Brain microvascular endothelial cell (primary cell): Measurements from ENCODE around the gene PPT2.
A peak's percentile ranks its signal among the peaks of the same experiment; 100 is the strongest.
"Not testable (repeated sequence)": the region's sequence is repeated elsewhere in the genome, so short reads cannot be mapped to it uniquely, and the experiment has no call there.

Experiments
- DNase-seq: peaks from one replicate; pipeline ENCODE4 v3.0.0-alpha.2; 2020
- H3K27ac ChIP-seq: fragments of 250-450 bp; sonication (Bioruptor Pico); 2 replicates; pipeline ENCODE4 v1.5.1; 2020; ENCODE audit warnings: mild to moderate bottlenecking, moderate library complexity
- H3K27me3 ChIP-seq: fragments of 250-450 bp; sonication (Bioruptor Pico); replicated peaks from 2 replicates; pipeline ENCODE4 v1.5.1; 2020; ENCODE audit warnings: mild to moderate bottlenecking
- H3K36me3 ChIP-seq: fragments of 250-450 bp; sonication (Bioruptor Pico); replicated peaks from 2 replicates; pipeline ENCODE4 v1.5.1; 2020; ENCODE audit warnings: mild to moderate bottlenecking
- H3K4me3 ChIP-seq: 2 replicates; pipeline ENCODE4 v1.5.1; 2011; ENCODE audit warnings: low read depth, mild to moderate bottlenecking, control low read depth, low read length, moderate library complexity
- CTCF ChIP-seq: IDR thresholded peaks from 2 replicates; pipeline ENCODE4 v1.5.1; 2011; ENCODE audit warnings: low read depth, mild to moderate bottlenecking, moderate library complexity, low read length, control low read depth, inconsistent platforms; ENCODE audit errors: missing control alignments
- in situ Hi-C: cut with HindIII; loops from 2 replicates; pipeline ENCODE4 v1.10.0; 2017; ENCODE audit warnings: low sequenced_read_pairs, low pct_ligation_motif_present

PPT2 gene

DNA sequence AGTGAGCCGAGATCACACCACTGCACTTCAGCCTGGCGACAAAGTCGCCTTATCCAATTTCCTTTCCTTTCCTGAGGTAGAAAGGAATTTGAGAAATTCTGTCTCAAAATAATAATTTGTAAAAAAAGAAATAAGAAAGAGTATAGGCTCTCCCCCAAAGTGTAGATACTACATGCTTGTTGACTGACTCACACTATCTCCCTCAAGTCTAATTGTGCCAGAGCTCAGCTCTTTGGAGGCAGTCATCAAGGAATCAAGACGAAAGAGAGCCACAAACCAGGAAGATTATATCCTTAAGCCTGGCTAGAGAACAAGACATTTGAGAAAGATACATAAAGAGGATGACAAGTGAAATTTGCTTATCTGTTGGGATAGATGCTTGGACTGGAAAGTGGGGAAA lies 20.2 kb upstream of the PPT2 start:
- DNase-seq: peak; percentile 25
- H3K27me3 ChIP-seq: no peaks in the 10 kb centered on the region
- no peak for TF ChIP-seq CTCF
- in situ Hi-C loops: no loop called here
- H3K27ac ChIP-seq: no peak overlapping the region
- no peaks in the 10 kb centered on the region for H3K36me3 ChIP-seq
- H3K4me3 ChIP-seq: no peak overlapping the region

- no peak for TF ChIP-seq CTCF
- Histone ChIP-seq H3K27me3 (no peaks in the 10 kb centered on the region), H3K4me3 (no peak overlapping the region), H3K27ac (no peak overlapping the region), H3K36me3 (no peaks in the 10 kb centered on the region)
- no peak for DNase-seq
- in situ Hi-C loops: no loop called here
Observed at GRCh38 chr6:32137454-32137853, 16.5 kb upstream of the PPT2 start.

DNA sequence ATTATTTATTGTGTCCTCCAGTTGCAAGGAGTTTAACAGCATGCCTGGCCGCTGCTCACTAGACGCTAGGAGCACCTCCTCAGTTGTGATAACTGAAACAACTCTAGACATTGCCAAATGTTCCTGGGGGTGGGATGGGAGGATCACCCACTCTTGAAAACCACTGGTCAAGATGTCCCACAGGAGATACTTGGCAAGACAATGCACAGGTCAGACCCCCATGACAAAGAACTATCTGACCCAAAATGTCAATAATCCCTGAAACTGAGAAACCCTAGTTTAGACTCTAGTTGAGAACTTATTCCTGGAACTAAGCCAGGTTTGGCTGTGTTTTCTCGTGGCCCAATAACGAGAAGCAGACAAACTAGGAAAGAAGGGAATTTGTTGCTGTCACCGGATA lies 14.4 kb upstream of the PPT2 start:
- Histone ChIP-seq H3K27me3 (no peaks in the 10 kb centered on the region), H3K27ac (no peak overlapping the region), H3K36me3 (no peaks in the 10 kb centered on the region), H3K4me3 (no peak overlapping the region)
- DNase-seq: no peak
- in situ Hi-C loops: no loop called here
- TF ChIP-seq CTCF: no peak

DNA sequence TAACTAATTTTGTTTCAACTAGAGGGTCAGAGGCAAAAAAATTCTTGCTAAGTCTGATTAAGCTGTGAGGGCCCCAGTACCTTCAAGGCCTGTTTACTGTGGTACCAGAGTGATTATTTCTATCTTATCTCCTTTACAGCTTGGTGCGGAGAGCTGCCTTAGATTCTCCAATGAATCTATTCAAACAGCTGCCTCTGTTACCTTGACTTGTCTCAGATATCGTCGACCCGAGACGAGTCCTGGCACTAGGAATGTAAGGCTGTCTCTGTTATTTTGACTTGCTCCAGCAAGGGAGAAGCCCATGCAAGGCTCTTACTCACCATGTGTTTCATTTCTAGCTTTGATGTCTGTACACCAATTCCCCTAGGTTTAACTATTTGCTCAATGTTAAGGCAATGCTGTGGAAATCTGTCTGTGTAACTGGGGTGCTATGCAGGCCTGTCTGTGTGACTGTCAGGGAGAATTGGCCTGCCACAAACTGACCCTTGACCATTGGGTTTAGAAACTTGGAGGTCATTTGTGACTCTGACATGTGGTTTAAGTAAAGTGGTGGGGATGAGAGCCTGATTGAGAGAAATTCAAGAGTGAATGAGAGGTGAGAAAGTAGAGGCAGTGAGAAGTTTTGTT lies 13.4 kb upstream of the PPT2 start:
- TF ChIP-seq CTCF: no peak
- no peak overlapping the region for H3K4me3 ChIP-seq
- no peak for DNase-seq
- no peak overlapping the region for H3K27ac ChIP-seq
- in situ Hi-C loops: no loop called here
- H3K36me3 ChIP-seq: no peaks in the 10 kb centered on the region
- H3K27me3 ChIP-seq: no peaks in the 10 kb centered on the region

- H3K27me3 ChIP-seq, H3K36me3 ChIP-seq, H3K4me3 ChIP-seq, DNase-seq, in situ Hi-C loops, H3K27ac ChIP-seq: not testable (repeated sequence)
Observed at GRCh38 chr6:32144238-32144637, 9.7 kb upstream of the PPT2 start.

DNA sequence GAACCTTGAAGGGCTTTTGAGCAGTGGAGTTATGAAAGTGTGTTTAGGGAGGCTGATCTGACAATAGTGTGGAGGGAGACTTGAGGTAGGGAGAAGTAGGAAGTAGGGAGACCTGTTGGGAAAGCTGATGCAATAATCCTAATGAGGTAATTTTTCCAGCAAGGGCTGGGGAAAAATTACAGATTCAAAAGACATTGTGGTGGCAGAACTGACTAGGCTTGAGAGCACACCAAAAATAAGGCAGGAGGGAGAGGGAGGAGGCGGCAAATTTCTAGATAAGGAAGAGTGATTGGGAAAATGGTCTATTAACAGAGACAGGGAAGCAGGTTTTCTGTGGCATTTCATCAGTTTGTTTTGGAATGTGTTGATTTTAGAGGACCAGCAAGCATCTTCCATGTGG lies 7.7 kb upstream of the PPT2 start:
- Histone ChIP-seq H3K27me3 (no peaks in the 10 kb centered on the region), H3K27ac (no peak overlapping the region), H3K4me3 (no peak overlapping the region), H3K36me3 (no peaks in the 10 kb centered on the region)
- in situ Hi-C loops: no loop called here
- TF ChIP-seq CTCF: no peak
- no peak for DNase-seq
